ENCODE measurements around the gene ERBB2. TPM values are rescaled to one million over a fixed set of nuclear protein-coding genes. Genes with fewer than 3 reads are reported as not detected.

The ERBB2 gene
- total and polyA plus RNA-seq, 2 of the 13 experiments (the other 11 are each of a cell fraction or from before 2014, with no cell fraction given), result 57.7 to 64.1 TPM

- TF ChIP-seq CBX2 (IDR thresholded peaks at IDR 0.05; ENCODE audit: low read depth, low read length), result no peak
- no peak for TF ChIP-seq CBX2 (CRISPR knock-in tag; IDR thresholded peaks at IDR 0.05; ENCODE audit: low read depth)
- TF ChIP-seq, protein P1, sequence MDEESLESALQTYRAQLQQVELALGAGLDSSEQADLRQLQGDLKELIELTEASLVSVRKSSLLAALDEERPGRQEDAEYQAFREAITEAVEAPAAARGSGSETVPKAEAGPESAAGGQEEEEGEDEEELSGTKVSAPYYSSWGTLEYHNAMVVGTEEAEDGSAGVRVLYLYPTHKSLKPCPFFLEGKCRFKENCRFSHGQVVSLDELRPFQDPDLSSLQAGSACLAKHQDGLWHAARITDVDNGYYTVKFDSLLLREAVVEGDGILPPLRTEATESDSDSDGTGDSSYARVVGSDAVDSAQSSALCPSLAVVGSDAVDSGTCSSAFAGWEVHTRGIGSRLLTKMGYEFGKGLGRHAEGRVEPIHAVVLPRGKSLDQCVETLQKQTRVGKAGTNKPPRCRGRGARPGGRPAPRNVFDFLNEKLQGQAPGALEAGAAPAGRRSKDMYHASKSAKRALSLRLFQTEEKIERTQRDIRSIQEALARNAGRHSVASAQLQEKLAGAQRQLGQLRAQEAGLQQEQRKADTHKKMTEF (CRISPR knock-in tag; IDR thresholded peaks at IDR 0.05), result peak; percentile 49; the same call in 1 of the 2 replicates
- TF ChIP-seq SRSF4 (IDR thresholded peaks at IDR 0.05; ENCODE audit: low read depth, low read length, poor library complexity, severe bottlenecking), result no peak
- TF ChIP-seq ZNF256 (CRISPR knock-in tag; conservative IDR thresholded peaks at IDR 0.05), result no peak
- TF ChIP-seq ZNF383 (CRISPR knock-in tag; IDR thresholded peaks at IDR 0.05; ENCODE audit: borderline replicate concordance), result no peak
- TF ChIP-seq, protein P2, sequence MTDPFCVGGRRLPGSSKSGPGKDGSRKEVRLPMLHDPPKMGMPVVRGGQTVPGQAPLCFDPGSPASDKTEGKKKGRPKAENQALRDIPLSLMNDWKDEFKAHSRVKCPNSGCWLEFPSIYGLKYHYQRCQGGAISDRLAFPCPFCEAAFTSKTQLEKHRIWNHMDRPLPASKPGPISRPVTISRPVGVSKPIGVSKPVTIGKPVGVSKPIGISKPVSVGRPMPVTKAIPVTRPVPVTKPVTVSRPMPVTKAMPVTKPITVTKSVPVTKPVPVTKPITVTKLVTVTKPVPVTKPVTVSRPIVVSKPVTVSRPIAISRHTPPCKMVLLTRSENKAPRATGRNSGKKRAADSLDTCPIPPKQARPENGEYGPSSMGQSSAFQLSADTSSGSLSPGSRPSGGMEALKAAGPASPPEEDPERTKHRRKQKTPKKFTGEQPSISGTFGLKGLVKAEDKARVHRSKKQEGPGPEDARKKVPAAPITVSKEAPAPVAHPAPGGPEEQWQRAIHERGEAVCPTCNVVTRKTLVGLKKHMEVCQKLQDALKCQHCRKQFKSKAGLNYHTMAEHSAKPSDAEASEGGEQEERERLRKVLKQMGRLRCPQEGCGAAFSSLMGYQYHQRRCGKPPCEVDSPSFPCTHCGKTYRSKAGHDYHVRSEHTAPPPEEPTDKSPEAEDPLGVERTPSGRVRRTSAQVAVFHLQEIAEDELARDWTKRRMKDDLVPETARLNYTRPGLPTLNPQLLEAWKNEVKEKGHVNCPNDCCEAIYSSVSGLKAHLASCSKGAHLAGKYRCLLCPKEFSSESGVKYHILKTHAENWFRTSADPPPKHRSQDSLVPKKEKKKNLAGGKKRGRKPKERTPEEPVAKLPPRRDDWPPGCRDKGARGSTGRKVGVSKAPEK (CRISPR knock-in tag; IDR thresholded peaks at IDR 0.05; ENCODE audit: borderline replicate concordance), result peak; percentile 64; the same call in 1 of the 2 replicates
- no peak for TF ChIP-seq ELF4 (CRISPR knock-in tag; IDR thresholded peaks at IDR 0.05; ENCODE audit: borderline replicate concordance)
- no peak for TF ChIP-seq ZNF747 (CRISPR knock-in tag; IDR thresholded peaks at IDR 0.05; ENCODE audit: borderline replicate concordance)
- no peak for TF ChIP-seq PRPF4 (IDR thresholded peaks at IDR 0.05; ENCODE audit: low read depth, low read length, poor library complexity, severe bottlenecking)
- TF ChIP-seq U2AF1 (optimal IDR thresholded peaks at IDR 0.05; ENCODE audit: low read depth, low read length), result peak; percentile 44
- no peak for TF ChIP-seq ZNF841 (CRISPR knock-in tag; IDR thresholded peaks at IDR 0.05; ENCODE audit: borderline replicate concordance)
- no peak for TF ChIP-seq ZNF468 (CRISPR knock-in tag; IDR thresholded peaks at IDR 0.05)
- TF ChIP-seq EED (CRISPR knock-in tag; IDR thresholded peaks at IDR 0.05), result no peak
- TF ChIP-seq JARID2 (CRISPR knock-in tag; IDR thresholded peaks at IDR 0.05; ENCODE audit: insufficient replicate concordance), result no peak
- no peak for TF ChIP-seq HOXA9 (CRISPR knock-in tag; IDR thresholded peaks at IDR 0.05; ENCODE audit: borderline replicate concordance)
- TF ChIP-seq, protein P3, sequence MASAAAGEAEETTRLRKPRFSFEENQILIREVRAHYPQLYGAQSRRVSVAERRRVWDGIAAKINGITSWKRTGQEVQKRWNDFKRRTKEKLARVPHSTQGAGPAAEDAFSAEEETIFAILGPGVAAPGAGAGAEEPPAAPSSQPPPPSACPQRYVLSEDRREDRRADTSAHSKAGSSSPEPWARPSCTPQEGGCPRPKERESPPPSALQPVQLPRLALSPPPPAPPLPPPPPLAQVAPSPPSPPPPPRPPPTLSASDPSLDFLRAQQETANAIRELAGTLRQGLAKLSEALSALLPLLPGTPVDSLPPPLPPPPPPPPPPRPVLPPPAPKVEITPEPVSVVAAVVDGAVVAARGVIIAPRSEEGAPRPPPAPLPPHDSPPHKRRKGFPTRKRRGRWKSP (CRISPR knock-in tag; IDR thresholded peaks at IDR 0.05), result no peak; the same call in 1 of the 2 replicates
- TF ChIP-seq SAP130 (CRISPR knock-in tag; IDR thresholded peaks at IDR 0.05; ENCODE audit: low read depth), result peak; percentile 55; the same call in 1 of the 2 replicates
- TF ChIP-seq ZNF136 (CRISPR knock-in tag; IDR thresholded peaks at IDR 0.05; ENCODE audit: low read depth), result 0 out of 2 replicates have a peak, but pooled peaks have one; percentile 51
- 0 out of 2 replicates have a peak, but pooled peaks have one; percentile 16 for TF ChIP-seq BORCS8-MEF2B (CRISPR knock-in tag; IDR thresholded peaks at IDR 0.05)
- TF ChIP-seq, protein P4, sequence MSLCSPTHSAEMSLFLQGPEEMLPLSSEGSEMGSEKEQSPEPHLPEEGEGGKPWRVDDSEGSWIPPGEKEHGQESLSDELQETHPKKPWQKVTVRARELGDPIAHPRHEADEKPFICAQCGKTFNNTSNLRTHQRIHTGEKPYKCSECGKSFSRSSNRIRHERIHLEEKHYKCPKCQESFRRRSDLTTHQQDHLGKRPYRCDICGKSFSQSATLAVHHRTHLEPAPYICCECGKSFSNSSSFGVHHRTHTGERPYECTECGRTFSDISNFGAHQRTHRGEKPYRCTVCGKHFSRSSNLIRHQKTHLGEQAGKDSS (CRISPR knock-in tag; IDR thresholded peaks at IDR 0.05; ENCODE audit: borderline replicate concordance, low read depth), result no peak; the same call in 1 of the 2 replicates
- TF ChIP-seq WIZ (CRISPR knock-in tag; IDR thresholded peaks at IDR 0.05), result no peak
These were observed 50.5 kb downstream of the ERBB2 start (continued) for GRCh38 chr17:39750131-39751015.
